ENCODE measurements around the gene SLC39A3.

- TF ChIP-seq SUZ12 (IDR thresholded peaks at IDR 0.05; ENCODE audit: extremely low read depth, insufficient read depth, insufficient read length) (no peak), ZNF274 (IDR thresholded peaks at IDR 0.05; ENCODE audit: low read depth, low read length) (no peak), YY1 (IDR thresholded peaks at IDR 0.05; ENCODE audit: insufficient read depth, insufficient read length) (no peak)
Observed at GRCh38 chr19:2706251-2706650, 33.6 kb downstream of the SLC39A3 start.

All from NT2/D1 (cell line).